ENCODE measurements around the gene ITSN1.
"Not testable (repeated sequence)": the region's sequence is repeated elsewhere in the genome, so short reads cannot be mapped to it uniquely, and the experiment has no call there.

ITSN1 gene

DNA sequence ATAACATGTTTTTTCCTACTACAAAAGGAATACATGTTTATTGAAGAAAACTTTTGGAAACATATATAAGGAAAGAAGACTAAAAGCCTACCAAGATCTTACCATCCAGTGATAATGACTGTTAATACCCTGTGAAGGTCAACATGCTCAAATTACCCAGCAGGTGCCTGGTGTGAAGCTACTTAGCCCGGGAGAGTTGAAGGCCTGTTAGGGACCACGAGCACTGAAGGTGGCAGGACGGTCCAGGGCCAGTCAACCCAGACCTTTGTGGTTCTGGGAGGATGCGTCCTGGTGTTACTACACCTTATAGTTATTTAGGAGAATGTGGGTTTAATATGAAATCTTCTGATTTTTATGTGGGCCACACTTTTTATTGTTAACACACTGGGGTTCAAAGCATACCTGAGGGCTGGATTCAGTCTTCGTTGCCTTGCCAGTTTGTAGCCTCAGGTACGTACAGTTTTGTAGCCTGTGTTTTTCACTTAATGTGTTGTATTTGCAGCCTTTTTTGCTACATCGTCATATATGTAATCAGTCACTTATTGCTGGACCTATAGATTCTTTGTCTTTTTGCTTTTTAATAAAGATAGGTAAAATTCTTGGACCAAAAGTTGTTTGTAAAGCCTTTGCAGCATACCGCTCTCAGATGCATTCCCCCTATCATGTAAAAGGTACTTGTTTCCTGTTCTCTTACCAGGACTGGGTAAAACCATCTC is 9.8 kb downstream of the ITSN1 start:
- DNase-seq = no peak

DNA sequence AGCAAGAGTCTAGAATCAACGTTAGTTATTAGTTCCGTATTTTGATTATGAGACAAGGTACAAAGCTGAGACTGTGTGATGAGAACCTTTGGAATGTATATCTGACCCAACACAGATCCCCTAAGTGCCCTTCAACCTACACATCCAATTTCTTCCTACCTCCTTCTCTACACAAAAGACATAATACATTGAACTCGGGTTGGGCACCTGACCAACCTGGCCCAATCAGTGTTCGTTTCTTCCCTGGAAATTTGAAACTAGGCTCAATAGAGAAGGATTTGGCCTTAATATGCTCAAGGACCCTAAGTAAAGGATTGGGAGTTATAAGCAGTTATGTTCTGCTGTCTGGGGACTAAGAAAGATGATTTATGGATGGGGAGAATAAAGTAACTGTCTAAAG is 12.1 kb downstream of the ITSN1 start:
- no peak for DNase-seq

DNA sequence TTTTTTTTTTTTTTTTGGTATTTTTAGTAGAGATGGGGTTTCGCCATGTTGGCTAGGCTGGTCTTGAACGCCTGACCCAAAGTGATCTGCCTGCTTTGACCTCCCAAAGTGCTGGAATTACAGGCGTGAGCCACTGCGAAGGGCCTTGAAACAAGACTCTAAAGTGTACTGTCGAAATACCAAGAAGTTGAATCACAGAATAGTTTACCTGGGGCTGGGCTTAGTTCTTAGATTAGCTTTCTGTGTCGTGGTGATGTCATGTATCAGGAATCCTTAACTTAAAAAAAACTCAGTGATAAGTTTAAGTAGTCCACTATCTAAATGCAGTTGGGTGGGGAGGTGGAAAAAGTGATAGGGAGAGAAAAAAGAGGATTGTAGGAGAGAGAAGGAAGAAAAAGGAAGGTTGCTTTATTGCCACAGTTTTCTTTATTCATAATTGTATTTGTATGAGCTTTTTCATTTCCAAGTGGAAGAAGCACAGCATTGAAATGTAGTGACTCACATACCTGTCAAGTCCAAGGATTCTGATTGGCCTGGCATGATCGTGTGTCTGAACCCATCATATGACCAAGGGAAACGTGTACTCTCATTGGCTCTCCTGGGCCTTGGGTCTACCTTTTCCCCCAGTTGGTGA is 13.4 kb downstream of the ITSN1 start:
- no peak for DNase-seq

DNA sequence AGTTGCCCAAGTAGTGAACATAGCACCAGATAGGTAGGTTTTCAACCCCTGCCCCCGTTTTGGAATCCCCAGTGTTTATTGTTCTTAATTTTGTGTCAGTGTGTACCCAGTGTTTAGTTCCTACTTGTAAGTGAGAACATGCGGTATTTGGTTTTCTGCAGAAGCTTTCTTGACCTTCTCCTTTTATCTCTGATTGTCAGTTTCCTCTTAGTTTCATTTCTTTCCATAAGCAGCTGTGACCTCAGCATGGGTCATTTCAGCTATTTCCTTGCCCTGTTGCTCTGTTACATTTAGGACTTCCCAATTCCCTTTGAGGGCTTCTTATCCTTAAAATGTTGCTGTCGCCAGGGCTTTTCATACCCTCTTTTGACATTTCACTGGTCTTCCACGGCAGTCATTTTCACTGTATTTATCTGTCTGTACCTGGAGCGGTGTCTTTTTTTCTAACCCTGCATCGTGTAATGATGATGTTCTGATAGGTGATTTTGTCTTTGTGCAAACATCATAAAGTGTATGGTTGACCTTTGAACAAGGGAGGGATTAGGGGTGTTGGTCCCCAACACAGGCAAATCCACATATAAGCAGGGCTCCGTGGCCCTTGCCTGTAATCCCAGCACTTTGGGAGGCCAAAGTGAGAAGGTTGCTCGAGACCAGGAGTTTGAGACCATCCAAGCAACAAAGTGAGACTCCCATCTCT is 15.0 kb downstream of the ITSN1 start:
- no peak for DNase-seq

DNA sequence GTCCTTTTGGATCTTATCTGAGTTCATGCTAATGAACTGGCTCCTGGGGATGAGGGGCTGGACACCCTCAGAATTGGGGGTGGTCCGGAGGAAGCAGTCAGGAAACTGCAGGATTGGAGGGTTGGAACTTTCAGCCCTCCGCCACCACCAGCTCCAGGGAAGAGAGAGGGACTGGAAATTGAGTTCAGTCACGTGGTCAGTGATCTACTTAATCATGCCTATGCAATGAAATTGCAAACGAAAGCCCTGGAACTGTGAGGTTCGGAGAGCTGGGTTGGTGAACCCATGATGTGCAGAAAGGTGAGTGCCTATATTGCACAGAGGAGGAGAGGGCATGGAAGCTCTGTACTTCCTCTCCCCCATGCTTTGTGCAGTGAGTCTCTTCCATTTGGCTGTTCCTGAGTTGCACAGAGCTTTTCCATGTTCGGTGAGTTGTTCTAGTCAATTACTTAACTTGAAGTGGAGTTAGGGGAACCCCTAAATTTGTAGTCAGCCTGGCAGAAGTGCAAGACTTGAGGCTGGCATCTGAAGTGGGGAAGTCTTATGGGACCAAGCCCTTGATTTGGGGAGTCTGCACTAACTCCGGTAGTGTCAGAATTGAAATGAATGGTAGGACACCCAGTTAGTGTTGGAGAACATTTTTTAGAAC is 16.7 kb downstream of the ITSN1 start:
- DNase-seq = no peak

DNA sequence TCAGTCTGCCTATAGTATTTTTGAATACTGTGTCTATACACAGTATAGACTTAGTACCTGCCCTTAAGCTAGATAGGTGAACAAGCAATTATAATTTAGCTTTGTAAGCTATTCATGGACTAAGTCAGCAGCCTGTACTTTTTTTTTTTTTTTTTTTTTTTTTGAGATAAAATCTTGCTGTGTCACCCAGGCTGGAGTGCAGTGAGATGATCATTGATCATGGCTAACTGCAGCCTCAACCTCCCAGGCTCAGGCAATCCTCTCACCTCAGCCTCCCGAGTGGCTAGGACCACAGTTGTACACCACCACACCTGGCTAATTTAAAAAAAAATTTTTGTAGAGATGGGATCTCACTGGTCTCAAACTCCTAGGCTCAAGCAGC is 17.3 kb downstream of the ITSN1 start:
- no peak for DNase-seq

DNA sequence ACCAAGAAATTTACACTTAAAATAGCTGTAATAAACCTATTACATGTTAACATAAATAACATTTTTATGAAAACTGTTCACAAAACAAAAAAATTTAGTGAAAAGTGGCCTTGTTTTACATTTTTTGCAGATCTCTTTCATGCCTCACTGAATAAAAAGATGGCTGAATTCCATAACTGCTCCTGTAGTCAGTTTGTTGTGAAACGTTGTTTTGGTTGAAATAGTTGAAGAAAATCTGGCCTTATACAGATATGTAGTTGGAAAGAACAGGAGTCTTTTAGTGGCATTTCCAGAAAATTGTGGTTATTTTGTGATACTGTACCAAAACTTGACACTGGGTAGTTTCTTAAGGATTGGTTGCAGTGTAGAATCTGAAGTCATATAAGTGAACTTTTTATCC is 18.1 kb downstream of the ITSN1 start:
- DNase-seq = no peak

DNA sequence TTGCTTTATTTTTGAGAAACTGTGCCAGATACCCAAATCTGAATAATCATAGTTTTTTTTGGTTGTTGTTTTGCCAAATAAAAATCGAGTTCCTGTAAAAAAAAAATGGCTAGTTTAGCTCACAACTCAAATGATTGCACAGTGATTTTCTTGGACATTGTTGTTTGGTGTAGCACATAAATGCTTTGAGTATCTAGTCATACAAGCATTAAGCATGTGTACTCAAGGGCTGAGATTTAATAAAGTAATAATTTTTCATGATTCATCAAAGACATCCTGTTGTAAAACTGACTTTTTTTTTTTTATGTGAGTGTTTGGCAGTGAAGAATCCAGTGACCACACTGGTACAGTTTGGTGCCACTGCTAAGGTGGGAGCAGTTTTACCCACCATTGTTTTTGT is 18.8 kb downstream of the ITSN1 start:
- DNase-seq = no peak

DNA sequence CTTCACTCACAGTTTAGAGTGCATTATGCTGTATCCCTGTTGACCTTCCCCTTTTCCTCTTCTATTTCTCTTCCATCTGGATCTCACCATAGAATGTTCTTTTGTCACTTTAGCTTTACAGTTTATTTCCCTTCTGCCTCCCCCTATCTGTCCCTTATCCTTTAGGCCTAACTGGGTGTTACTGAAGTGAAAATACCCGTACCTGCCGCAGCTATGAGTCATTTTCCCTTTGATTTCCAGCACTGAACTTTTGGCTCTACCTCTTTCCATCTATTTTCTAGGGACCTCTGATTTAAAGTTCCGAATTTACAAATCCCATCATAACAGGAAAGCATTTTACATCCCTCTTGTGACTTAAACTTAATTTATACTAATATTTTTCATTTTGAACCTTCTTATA is 19.7 kb downstream of the ITSN1 start:
- no peak for DNase-seq

DNA sequence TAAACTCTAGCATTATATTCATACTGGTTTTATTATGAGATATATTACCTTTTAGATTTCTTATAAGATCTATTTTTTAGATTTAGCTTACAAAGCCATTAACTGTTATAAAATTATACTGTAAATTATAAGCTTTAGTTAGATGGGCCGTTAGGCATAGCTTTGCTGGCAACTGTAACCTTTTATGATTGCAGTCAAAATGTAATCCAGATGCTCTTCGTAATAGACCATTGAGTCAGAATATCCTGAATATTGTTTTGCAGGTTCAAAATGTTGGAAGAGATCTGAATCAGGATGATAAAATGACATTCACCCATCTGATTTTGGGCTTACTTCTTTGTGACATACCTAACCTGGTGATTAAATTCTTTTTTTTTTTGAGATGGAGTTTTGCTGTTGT is 20.9 kb downstream of the ITSN1 start:
- DNase-seq = no peak

DNA sequence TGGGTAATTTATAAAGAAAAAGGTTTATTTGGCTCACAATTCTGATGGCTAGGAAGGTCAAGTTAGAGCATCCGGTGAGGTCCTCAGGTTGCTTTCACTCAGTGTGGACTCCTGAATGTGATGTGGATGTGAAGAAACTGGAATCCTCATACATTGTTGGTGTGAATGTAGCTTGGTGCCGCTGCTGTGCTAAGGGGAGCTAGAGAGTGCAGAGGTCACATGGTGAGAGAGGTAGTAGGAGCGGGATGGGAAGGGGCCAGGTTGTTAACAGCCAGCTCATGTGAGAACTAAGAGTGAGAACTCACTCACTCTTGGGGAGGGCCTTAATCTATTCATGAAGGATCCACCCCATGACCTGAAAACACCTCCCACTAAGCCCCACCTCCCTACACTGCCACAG is 21.8 kb downstream of the ITSN1 start:
- no peak for DNase-seq

DNA sequence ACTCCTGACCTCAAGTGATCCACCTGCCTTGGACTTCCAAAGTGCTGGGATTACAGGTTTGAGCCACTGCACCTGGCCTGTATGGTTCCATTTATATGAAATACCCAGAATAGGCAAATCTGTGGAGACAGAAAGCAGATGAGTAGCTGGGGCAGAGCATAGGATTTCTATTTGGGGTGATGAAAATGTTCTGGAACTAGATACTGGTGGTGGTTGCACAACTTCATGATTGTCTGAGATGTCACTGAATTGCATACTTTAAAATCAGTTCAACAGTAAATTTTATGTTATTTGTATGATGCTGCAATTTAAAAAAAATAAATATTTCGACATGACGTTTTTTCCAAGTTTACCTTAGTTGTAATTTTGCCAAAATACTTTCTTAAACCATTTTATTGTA is 23.9 kb downstream of the ITSN1 start:
- no peak for DNase-seq

DNA sequence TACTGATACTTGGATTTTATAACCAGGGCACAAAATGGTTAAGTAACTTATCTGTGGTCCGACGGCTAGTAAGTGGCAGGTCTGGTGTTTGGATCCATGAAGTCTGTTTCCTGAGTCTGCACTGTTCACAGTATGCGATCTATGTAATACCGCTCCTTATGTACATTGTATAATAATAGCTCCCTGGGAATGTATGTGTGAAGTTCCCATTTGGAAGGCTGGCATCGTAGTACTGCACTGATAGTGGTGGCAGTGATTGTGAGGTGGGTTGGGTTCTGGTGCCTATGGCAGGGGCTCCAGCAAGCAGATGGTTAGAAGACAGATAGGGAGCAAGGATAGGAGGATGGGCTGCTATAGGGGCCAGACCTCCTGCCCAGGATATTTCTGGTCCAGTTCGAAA is 25.3 kb downstream of the ITSN1 start:
- no peak for DNase-seq

DNA sequence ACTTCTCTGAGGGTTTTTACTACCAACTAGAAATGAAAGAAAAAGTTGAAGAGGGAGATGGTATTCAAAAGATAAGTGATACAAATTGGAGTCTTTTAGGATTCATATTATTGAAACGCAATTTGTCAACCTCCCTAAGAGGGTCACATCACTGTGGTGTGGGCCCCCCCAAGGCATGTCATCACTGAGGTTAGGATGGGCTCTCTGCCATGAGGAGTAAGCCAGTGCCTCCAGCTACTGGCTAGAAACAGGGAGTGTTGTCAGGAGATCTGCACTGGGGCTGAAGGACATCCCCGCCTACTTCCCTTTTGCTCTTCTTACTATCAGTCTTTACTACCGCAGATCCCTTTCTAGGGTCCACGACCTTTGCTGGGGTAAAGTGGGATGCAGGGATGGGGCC is 25.9 kb downstream of the ITSN1 start:
- DNase-seq = no peak

DNA sequence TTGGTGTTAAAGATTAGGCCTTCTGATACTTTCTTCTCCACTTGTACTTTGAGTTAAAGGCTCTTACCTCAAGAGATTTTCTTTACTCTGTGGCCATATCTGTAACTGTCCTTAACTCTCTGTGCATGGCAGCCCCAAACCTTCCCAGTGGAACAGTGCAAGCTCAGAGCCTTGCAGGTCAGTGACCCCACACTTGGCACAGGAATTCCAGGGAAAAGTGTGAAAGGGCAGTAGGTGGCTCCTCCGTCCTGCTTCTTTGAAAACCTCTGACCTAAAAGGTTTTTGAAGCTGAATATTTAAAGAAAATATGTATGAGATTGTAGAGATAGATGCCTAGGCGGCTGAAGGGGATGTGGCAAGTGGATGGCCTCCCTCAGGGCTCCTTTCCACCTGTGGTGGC is 26.3 kb downstream of the ITSN1 start:
- DNase-seq = no peak

DNA sequence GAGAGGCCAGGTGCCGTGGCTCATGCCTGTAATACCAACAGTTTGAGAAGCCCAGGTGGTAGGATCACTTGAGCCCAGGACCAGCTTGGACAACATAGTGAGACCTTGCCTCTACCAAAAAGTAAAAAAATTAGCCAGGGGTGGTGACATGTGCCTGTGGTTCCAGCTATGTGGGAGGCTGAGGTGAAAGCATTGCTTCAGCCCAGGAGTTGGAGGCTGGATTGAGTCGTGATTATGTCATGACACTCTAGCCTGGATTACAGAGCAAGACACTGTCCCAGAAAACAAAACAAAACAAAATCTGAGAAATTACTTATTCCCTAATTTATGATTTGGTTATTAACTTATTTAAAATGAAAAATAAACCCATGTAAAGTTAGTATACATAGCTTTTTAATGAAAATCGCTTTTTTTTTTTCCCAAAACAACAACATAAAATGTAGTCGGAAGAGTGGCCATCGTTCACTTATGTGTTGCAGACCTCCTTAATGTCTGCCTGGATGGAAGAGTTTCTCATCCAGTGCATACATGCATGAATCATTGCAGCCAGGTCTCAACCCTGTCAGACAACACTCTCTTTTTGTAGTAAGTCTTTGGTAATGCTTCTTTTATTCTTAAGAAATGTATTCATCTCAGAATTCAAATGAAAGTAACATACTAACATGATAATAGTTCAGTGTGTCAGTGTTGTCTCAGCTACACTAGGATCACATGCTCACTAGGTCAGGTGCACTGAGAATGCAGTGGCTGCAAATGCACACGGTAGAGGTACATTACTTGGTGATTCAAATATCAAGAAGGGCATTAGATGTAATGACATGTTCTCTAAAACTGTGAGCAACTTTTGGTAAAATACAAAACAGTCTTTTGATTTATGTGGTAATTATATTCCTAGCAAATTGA is 28.0 kb downstream of the ITSN1 start:
- no peak for DNase-seq

DNA sequence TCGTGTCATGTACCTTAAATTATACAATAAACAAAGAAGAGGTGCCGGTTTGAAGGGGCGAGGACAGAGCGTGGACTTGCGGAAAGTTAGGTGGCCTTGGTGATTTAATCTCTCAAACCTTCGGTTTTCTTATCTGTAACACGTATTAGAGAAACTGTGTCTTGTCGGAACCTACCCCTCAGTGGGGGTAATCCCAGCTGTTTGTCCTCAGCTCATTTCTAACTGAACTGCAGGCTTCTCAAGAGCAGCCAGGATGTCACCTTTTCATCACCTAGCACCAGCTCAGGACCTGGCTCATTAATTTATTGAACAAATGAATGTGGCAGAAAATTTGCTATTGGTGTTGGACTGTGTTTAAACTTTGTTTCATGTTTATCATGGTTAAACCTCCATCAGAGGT is 31.2 kb downstream of the ITSN1 start:
- DNase-seq = no peak

DNA sequence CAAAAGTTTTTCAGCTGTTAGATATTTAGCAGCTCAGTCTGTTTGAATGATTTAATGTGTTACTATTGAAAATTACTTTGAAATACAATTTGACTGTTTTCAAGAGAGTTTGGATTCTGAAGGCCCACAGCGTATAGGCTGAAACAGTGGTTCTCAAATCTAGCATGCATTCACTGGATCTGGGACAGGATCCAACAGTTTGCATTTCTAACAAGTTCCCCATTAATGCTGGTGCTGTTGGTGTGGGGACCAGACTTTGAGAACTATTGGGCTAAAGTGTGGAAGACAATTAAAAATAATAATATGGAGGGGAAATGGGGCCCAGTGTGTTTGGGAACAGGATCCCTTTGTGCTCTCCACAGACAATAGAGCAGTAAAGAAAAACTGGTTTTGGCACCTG is 31.9 kb downstream of the ITSN1 start:
- DNase-seq = no peak

DNA sequence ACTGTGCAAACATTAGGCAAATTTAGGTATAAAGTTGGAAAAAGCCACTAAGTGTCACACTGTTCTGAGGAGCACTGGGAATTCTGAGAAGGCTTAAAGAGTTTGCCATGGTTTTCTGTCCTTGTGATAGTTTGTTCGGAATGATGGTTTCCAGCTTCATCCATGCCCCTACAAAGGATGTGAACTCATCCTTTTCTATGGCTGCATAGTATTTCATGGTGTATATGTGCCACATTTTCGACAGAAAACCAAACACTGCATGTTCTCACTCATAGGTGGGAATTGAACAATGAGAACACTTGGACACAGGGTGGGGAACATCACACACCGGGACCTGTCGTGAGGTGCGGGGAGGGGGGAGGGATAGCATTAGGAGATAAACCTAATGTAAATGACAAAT is 34.4 kb downstream of the ITSN1 start:
- not testable (repeated sequence) for DNase-seq

DNA sequence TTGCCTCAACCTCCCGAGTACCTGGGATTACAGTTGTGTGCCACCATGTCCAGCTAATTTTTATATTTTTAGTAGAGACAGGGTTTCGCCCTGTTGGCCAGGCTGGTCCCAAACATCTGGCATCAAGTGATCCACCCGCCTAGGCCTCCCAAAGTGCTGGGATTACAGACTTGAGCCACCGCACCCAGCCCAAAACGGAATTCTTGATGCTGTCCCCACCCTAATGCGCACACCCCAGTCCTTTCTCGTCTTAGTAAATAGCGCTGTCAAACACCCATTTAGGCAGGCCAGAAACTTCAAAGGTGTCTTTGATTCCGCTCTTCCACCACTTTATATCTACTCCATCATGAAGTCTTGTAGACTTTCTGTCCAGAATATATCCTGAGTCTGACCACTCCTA is 35.1 kb downstream of the ITSN1 start:
- no peak for DNase-seq

DNA sequence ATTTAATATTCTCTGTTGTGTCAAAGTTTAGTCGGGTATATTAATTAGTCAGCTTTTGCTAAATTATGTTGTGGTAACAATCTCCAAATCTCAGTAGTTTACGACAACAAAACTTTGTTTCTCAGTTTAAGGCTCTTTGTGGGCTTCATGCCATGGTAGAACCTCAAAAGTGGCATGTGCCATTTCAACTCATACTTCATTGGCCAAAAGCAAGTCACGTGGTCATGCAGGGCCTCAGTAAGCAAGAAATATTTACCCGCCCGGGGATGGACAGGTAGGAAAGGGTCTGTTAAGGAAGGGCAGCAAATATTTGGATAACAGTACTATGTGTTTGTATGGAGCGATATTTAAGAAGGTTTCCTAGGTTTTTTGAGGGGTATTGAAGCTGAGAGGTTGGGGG is 38.6 kb downstream of the ITSN1 start:
- no peak for DNase-seq

DNA sequence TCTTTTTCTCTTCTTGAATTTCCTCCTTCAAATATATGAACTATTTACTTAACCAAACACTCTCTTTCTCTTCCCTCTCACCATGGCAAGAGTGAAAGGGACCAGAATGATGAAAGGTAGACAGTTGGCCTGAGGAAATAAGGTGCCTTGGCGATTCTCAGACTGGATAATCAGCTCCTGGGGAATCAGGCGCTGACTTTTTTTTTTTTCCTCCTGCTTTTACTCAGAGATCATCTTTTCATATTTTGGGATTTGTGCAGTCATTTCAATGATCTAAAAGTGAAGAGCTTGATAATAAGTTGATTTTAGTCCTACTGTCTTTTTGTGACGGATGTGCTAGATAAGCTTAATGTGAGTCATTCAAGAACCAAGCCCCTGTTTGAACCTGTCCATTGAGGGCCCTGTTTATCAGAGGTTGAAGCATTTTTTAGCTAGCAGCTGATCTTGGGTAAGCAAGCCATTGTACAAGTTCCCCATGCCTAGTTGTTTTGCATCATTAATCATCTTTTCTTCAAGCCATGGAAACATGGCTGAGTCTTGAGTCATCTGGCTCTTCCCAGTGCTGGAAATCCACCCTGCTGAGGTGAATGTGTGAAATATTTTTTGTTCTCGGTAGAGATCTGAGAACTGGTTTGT is 40.8 kb downstream of the ITSN1 start:
- DNase-seq = no peak

All from NCI-H774 (cell line).